PFSK-1 (cell line): ENCODE data around the gene SASH1.

Experiments used
- FOXP2 ChIP-seq: optimal IDR thresholded peaks from 2 replicates; pipeline ENCODE3; 2011; ENCODE audit warnings: borderline replicate concordance, control low read depth, inconsistent platforms; ENCODE audit not compliant: insufficient read depth; ENCODE audit errors: extremely low read length, extremely low read depth
- POLR2AphosphoS5 ChIP-seq: IDR thresholded peaks from 2 replicates; pipeline ENCODE4 v1.6.1; 2012; ENCODE audit warnings: low read depth, mild to moderate bottlenecking, control low read depth, low read length, moderate library complexity
- SIN3A ChIP-seq: IDR thresholded peaks from 2 replicates; pipeline ENCODE4 v1.6.1; 2012; ENCODE audit warnings: mild to moderate bottlenecking, low read length, moderate library complexity, borderline replicate concordance; ENCODE audit not compliant: insufficient read depth
- TAF1 ChIP-seq: IDR thresholded peaks from 2 replicates; pipeline ENCODE4 v1.6.1; 2012; ENCODE audit warnings: low read length, control low read depth, borderline replicate concordance; ENCODE audit not compliant: insufficient read depth
- TF ChIP-seq, protein P1 (sequence below), 2 experiments: IDR thresholded peaks; 2 replicates each; pipeline versions ENCODE4 v1.6.1 to v1.8.0; 2011 to 2012; ENCODE audit warnings: low read depth in 2 of 2, low read length in 2 of 2, control low read depth in 1 of 2, inconsistent platforms in 1 of 2, mild to moderate bottlenecking in 1 of 2, moderate library complexity in 1 of 2; ENCODE audit not compliant: insufficient read depth in 1 of 2

Gene SASH1

DNA sequence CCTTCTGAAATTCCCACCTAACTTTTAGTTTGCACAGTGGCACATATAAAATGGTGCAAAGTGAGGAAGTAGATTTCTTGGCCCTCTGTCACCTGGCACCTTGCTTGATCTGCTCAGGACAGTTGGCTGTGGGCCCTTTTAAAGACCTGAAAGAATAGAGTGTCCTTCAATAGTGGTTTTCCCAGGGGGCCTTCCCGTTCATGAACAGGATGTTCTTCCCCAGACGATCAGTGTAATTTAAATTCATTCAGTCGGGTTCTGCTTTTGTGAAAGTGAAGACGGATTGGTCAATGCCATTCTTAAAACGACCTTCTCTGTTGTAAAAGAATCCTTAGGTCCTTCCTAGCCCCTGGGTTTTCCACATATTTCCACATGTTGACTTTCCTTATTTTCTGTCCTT, 178.5 kb downstream of the SASH1 start:
- TF ChIP-seq, protein P1, sequence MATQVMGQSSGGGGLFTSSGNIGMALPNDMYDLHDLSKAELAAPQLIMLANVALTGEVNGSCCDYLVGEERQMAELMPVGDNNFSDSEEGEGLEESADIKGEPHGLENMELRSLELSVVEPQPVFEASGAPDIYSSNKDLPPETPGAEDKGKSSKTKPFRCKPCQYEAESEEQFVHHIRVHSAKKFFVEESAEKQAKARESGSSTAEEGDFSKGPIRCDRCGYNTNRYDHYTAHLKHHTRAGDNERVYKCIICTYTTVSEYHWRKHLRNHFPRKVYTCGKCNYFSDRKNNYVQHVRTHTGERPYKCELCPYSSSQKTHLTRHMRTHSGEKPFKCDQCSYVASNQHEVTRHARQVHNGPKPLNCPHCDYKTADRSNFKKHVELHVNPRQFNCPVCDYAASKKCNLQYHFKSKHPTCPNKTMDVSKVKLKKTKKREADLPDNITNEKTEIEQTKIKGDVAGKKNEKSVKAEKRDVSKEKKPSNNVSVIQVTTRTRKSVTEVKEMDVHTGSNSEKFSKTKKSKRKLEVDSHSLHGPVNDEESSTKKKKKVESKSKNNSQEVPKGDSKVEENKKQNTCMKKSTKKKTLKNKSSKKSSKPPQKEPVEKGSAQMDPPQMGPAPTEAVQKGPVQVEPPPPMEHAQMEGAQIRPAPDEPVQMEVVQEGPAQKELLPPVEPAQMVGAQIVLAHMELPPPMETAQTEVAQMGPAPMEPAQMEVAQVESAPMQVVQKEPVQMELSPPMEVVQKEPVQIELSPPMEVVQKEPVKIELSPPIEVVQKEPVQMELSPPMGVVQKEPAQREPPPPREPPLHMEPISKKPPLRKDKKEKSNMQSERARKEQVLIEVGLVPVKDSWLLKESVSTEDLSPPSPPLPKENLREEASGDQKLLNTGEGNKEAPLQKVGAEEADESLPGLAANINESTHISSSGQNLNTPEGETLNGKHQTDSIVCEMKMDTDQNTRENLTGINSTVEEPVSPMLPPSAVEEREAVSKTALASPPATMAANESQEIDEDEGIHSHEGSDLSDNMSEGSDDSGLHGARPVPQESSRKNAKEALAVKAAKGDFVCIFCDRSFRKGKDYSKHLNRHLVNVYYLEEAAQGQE (IDR thresholded peaks at IDR 0.05; ENCODE audit: insufficient read depth in 1 of 2, low read depth in 2 of 2, low read length in 2 of 2), result no peak
- TF ChIP-seq SIN3A, result no peak
- no peak for TF ChIP-seq POLR2AphosphoS5
- no peak for TF ChIP-seq FOXP2
- TF ChIP-seq TAF1, result no peak

DNA sequence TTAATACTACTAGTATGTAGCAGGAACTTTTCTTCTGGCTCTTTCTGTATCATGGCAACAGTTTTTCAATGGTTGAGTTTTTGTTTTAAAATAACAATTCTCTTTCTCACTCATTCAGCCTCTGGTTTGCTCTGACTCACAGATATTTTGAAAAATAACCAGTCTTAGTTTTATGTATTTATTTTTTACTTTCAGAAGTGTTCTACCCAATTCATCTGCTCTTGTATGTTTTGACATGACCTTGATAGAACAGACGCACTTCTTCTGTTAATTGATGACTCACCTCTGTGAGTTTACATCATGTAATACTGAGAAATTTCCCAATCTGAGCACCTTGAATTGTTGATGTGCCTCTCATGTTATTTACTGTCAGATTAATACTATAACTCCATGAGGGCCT, 178.9 kb downstream of the SASH1 start:
- TF ChIP-seq TAF1, result no peak
- TF ChIP-seq, protein P1 (IDR thresholded peaks at IDR 0.05; ENCODE audit: insufficient read depth in 1 of 2, low read depth in 2 of 2, low read length in 2 of 2), result no peak
- no peak for TF ChIP-seq FOXP2
- no peak for TF ChIP-seq POLR2AphosphoS5
- no peak for TF ChIP-seq SIN3A

DNA sequence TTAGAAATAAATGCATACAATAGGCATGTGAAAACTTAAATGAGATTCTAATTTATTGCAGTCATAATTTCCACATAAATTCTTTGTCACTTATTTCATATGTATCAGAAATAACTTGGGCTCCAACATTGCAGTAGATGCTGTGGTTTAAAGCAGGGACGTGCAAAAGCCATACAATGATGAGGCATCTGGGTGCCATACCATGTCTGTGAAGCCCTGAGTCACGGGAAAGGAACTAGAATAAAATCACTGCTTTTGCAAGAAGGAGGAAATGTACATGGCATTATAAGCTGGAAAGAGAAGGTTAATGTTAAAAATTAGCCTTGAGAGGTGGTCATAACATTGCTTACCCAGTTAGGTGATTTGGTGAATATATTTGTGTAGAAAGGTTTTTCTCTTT, 180.4 kb downstream of the SASH1 start:
- no peak for TF ChIP-seq FOXP2
- TF ChIP-seq POLR2AphosphoS5, result no peak
- no peak for TF ChIP-seq TAF1
- no peak for TF ChIP-seq SIN3A
- TF ChIP-seq, protein P1 (IDR thresholded peaks at IDR 0.05; ENCODE audit: insufficient read depth in 1 of 2, low read depth in 2 of 2, low read length in 2 of 2), result no peak

DNA sequence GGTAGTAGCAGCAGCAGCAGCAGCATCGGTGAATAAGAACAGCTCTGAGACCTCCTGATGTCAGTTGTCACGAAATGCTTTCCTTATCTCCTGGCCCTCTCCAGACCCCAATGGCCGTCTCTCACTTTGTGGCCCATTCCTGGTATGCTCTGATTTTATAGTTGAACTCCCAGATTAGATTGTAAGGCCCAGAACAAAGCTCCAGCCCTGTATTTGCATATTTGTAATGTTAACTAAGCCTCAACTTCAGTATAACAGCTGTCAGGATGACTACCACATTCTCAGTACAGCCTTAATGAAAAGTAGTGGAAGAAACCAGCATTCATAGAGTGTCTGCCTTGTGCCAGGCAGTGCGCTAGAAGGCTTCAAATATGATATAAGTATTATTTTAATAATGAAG, 180.9 kb downstream of the SASH1 start:
- no peak for TF ChIP-seq FOXP2
- TF ChIP-seq SIN3A, result no peak
- TF ChIP-seq, protein P1 (IDR thresholded peaks at IDR 0.05; ENCODE audit: insufficient read depth in 1 of 2, low read depth in 2 of 2, low read length in 2 of 2), result no peak
- no peak for TF ChIP-seq TAF1
- no peak for TF ChIP-seq POLR2AphosphoS5

DNA sequence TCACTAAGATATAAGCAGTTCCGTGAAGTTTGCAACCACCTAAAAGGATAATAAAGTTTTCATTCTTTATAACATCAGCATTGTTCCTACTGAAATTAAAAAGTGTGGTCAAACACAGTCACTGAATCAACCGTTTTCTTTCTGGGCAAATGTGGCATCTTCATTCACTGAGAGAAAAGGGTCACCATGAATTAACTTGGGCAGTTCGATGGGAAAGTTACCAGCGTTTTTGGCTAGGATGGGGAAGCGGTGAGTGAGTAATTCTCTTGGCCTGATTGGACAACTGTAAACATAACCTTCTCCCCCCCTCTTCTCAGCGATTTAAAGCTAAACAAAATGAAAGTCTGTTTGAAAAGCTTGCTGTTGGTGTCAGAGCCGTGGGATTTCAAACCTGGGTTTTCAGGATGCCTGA, 181.8 kb downstream of the SASH1 start:
- TF ChIP-seq SIN3A, result no peak
- TF ChIP-seq FOXP2, result no peak
- TF ChIP-seq POLR2AphosphoS5, result no peak
- no peak for TF ChIP-seq TAF1
- TF ChIP-seq, protein P1 (IDR thresholded peaks at IDR 0.05; ENCODE audit: insufficient read depth in 1 of 2, low read depth in 2 of 2, low read length in 2 of 2), result no peak
